Superior temporal gyrus (tissue), 1 donor: ENCODE data around the gene SMIM13.
A peak's percentile ranks its signal among the peaks of the same experiment; 100 is the strongest.

Experiments
- DNase-seq: peaks from one replicate; pipeline ENCODE4 v3.0.0-alpha.2; 2016; ENCODE audit errors: extremely low spot score

The SMIM13 gene

GRCh38 chr6:11121851-11122250, 28.2 kb downstream of the SMIM13 start:
- no peak for DNase-seq

GRCh38 chr6:11122380-11122779, 28.7 kb downstream of the SMIM13 start:
- DNase-seq: no peak

GRCh38 chr6:11123978-11124377, 30.3 kb downstream of the SMIM13 start:
- no peak for DNase-seq

GRCh38 chr6:11126876-11127275, 33.2 kb downstream of the SMIM13 start:
- DNase-seq: no peak

GRCh38 chr6:11128608-11129007, 35.0 kb downstream of the SMIM13 start:
- DNase-seq: peak; percentile 40

GRCh38 chr6:11129908-11130565, 36.4 kb downstream of the SMIM13 start:
- no peak for DNase-seq

- no peak for DNase-seq
Observed at GRCh38 chr6:11130605-11131004, 37.0 kb downstream of the SMIM13 start.

- no peak for DNase-seq
Observed at GRCh38 chr6:11132194-11132888, 38.7 kb downstream of the SMIM13 start.

GRCh38 chr6:11133281-11133680, 39.6 kb downstream of the SMIM13 start:
- DNase-seq: no peak

- DNase-seq: no peak
Observed at GRCh38 chr6:11136809-11137208, 43.2 kb downstream of the SMIM13 start.

GRCh38 chr6:11139051-11139960, 45.7 kb downstream of the SMIM13 start:
- DNase-seq: no peak

GRCh38 chr6:11140056-11140455, 46.4 kb downstream of the SMIM13 start:
- DNase-seq: no peak

GRCh38 chr6:11141295-11141694, 47.7 kb downstream of the SMIM13 start:
- no peak for DNase-seq

GRCh38 chr6:11142296-11143027, 48.8 kb downstream of the SMIM13 start:
- DNase-seq: no peak

GRCh38 chr6:11143394-11144371, 50.0 kb downstream of the SMIM13 start:
- DNase-seq: no peak

- DNase-seq: peak; percentile 93
Observed at GRCh38 chr6:11144393-11144851, 50.8 kb downstream of the SMIM13 start.

GRCh38 chr6:11146117-11146826, 52.6 kb downstream of the SMIM13 start:
- no peak for DNase-seq

- DNase-seq: no peak
Observed at GRCh38 chr6:11149551-11149950, 55.9 kb downstream of the SMIM13 start.

GRCh38 chr6:11151488-11151887, 57.9 kb downstream of the SMIM13 start:
- DNase-seq: no peak

GRCh38 chr6:11152581-11152980, 58.9 kb downstream of the SMIM13 start:
- no peak for DNase-seq
